HG02642 (cell line): ENCODE results near the gene FST.

Experiments used
- ATAC-seq: cut with Tn5 transposase; IDR thresholded peaks from one replicate; pipeline ENCODE4 v1.9.1; 2021; ENCODE audit warnings: mild to moderate bottlenecking; ENCODE audit not compliant: unreplicated experiment, poor library complexity

FST gene

DNA sequence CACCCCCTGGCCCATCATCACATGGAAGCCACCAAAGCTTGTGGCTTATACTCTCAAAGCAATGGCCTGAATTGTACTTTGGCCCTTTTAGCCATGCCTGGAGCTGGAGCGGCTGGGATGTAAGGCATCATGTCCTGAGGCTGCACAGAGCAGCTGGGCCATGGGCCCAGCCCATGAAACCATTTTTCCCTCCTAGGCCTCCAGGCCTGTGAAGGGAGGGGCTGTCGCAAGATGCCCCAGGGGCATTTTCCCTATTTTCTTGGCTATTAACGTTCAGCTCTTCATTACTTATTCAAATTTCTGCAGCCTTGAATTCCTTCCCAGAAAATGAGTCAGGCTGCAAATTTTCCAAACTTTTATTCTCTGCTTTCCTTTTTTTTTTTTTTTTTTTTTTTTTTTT is 27.7 kb downstream of the FST start:
- no peak for ATAC-seq

DNA sequence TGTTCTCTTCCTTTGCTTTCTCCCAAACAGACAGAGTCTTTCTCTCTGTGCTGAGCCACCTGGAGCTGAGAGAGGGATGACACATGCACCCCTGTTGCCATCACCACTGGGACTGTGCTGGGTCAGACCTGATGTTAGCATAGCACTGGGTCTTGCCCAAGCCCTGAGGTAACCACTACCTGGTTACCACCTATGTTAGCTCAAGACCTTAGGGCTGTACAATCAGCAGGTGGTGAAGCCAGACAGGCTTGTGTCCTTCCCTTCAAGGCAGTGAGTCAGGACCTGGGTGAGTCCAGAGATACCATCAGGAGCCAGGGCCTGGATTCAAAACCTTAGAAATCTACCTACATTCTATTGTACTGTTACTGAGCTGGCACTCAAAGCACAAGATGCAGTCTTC is 32.1 kb downstream of the FST start:
- ATAC-seq, result no peak

DNA sequence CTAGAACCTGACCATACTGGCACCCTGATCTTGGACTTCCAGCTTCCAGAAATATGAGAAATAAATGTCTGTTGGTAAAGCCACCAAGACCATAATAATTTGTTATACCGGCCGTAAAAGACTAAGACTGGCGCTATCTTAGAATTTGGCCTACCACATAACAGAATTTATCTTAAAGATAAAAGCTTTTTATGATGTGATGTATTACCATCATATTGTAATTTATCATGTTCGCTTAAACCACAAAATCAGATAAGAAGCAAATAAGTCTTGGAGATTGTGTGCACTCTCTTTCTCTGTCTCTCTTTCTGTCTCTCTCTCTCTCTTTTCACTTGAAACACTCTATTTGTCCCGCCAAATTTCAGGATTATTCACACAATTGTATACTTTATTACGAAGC is 35.6 kb downstream of the FST start:
- no peak for ATAC-seq

DNA sequence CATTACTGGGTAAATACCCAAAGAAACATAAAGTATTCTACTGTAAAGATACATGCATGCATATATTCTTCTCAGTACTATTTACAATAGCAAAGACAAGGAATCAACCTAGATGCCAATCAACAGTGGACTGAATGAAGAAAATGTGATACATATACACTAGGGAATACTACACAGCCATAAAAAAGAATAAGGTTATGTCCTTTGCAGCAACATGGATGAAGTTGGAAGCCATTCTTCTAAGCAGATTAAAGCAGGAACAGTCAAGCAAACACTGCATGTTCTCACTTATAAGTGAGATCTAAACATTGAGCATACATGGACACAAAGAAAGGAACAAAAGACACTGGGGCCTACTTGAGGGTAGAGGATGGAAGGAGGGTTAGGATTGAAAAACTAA is 40.4 kb downstream of the FST start:
- ATAC-seq, result no peak
